Raji (cell line): ENCODE data around the gene KCNK18.

Experiments used
- POLR2A ChIP-seq: IDR thresholded peaks from 2 replicates; pipeline ENCODE4 v1.6.1; 2011; ENCODE audit warnings: low read depth, low read length, control low read depth; ENCODE audit not compliant: insufficient read depth

The KCNK18 gene

DNA sequence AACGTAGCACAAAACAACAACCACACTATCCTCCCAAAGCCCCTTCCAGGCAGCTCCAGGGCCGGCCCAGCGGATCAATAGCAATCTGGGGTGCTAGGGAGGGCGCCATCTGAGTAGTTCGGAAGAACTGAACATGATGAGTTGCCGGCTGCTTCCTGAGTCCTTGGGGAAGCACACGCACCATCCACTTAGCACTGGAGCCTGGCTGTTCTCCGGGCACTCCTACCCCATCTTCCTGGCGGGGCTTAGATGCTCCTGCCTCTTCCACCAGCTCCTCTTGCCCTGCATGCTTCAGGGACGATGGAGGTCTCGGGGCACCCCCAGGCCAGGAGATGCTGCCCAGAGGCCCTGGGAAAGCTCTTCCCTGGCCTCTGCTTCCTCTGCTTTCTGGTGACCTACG is at the start of gene KCNK18:
Gene KCNK18 (plus strand): TSS at position 301 of the 400 bp plus-strand sequence. CDS start 0 bp downstream, at position 301.
- TF ChIP-seq POLR2A: no peak

DNA sequence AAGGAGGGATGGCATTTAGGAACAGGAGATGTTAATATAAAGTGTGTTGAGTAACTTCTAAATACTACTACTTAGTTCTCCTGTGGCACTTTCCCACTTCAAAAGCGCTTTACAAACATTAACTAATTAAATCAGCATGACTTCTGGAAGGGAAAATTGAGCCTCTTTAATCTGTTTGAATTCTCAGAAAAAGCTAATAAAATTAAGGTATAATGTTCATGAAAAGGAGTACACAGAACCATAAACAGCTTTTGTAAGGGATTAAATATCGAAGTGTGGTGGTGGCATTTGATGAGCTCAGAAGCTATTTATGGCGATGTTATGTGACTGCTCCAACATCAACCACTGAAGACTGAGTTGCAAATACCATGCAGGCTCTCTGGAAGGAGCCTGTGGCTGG is 49.0 kb upstream of the KCNK18 start:
- no peak for TF ChIP-seq POLR2A

DNA sequence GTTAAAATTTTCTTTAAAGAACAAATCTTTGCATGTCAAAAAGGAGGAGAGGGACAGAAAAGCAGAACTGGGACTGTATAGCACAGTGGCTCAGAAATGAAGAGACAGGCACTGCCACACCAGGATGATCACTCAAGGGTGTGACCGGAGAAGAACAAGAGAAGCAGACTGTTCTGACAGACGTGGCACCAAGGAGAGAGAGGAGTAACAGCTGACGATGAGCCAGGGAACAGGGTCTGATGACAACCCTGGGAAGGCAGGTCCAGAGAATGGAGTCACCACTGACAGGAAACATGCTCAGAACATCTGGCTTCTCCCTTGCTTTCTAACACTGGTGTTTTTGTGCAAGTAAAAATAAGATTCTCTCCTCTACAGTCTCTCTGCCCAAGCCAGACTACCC is 44.6 kb upstream of the KCNK18 start:
- TF ChIP-seq POLR2A: no peak

DNA sequence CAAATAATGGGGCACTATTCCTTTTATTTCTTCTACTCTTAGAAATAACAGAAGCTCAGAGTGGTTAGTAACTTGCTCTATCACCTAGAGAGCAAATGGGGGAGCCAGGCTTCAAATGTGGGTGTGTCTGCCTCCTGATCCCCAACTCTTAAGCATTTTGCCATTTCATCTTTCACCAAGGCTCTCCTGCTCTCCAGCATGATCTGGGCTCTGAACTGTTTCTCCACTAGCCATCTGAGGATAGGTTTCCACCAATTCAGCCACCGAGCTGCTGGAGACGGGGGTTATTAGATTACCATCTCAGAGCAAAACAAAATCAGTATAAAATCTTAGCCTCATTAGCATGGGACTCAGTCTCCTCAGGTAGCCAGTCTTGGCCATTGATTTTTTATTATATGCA is 39.0 kb upstream of the KCNK18 start:
- no peak for TF ChIP-seq POLR2A

DNA sequence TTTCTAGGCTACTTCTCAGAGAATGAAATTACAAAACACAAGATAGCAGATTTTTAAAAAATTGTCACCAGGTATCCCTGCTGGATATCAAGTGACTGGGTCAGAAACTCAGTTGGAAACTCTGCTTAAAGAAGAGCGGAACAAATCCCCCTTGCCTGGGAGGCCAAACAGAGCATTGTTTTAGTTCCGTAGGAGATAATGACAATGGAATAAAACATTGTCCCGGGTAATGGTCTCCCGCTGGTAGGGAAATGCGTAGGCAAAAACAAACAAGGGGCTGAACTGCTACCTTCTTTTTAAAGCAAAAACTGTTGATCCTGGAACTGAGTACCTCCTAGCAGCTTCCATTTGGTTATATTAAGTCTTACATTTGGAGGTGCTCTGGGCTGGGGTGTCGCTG is 37.9 kb upstream of the KCNK18 start:
- TF ChIP-seq POLR2A: no peak

DNA sequence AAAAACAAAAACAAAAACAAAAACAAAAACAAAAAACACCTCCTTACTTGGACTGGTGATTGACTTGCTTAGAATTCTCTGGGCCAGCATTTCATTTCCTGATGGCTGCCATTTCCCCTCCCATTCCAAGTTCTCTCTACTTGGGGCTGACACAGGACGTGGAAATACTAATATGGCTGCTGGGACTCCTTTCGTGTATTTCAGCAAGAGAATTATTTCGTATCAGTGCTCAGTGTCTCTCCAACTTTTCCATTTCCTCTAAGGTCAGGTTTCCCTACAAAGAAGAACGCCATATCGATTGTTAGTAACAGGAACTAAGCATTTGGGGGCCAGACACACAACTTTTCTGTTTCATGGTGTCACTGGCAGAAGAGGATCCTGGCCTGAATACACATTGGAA is 36.7 kb upstream of the KCNK18 start:
- no peak for TF ChIP-seq POLR2A

DNA sequence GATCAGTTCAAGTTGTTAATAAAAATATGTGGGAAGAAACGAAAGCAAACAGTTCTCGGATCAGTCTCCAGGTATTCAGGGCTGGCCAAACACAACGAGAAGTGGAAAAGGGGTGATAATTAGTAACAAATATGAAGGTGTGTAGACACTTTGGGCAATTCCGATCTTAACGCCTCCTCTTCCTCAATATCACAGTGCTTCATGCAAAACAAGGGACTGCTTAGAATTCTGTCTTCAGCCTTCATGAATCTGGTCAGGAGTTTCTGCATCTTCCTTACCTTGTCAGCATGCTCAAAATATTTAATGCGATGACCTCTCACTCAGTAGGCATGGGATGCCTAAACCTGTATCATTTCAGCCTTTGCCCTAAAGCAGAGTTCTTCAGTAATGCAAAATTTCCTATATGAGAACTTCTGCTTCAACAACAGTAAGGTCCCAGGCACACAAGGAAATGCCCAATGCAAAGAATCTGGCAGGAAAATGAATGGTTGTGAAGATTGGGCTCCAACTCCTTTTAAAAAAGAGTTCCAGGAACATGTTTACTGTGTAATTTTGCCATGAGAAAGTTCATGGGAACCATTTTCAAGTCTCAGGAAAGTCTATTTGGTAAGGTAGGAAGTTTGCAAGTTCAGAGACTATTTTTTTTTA is 35.8 kb upstream of the KCNK18 start:
- no peak for TF ChIP-seq POLR2A

DNA sequence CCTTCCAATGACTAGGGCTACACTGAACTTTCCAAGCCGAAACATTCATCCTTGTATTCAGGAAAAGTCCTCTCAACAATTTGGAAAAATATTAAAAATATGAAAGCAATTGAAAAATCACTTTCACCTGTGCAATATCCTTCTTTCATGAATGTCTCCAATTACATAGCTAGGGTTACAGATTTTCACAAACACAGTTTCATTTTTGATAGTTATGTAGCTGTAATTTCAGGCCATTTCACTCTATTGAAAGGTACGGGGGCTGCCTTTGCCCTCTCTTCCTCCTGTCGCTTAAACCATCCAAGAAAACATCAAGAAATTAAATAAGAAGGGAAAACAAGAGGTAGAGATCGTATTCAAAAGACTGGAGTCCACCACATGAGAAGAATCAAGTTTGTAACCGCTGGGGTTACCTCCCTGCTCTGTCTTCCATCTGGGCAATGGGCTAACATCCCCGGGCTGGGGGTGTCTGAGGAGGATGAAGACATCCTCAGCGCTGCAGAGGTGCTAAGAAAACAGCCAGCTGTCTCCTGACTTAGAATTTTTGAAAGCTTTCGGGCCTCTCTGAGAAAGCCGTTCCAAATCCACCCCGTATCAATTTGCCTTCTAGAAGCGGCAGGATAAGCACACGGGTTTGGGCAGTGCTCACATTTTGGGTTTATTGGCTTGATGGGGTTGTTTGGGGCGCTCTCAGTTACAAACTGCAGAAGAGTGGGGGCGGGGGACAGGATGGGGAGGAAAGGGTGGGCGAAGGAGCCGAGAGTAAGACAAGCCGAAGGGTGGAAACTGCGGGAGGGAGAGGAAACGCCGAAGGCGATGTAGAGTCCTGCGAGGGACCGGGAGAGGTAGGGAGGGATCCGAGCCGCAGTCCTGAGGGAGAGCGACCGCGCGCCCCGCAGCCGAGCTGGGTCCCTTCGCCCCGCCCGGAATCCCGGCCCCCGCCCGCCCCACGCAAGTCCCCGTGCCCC is 34.9 kb upstream of the KCNK18 start:
- TF ChIP-seq POLR2A: no peak

DNA sequence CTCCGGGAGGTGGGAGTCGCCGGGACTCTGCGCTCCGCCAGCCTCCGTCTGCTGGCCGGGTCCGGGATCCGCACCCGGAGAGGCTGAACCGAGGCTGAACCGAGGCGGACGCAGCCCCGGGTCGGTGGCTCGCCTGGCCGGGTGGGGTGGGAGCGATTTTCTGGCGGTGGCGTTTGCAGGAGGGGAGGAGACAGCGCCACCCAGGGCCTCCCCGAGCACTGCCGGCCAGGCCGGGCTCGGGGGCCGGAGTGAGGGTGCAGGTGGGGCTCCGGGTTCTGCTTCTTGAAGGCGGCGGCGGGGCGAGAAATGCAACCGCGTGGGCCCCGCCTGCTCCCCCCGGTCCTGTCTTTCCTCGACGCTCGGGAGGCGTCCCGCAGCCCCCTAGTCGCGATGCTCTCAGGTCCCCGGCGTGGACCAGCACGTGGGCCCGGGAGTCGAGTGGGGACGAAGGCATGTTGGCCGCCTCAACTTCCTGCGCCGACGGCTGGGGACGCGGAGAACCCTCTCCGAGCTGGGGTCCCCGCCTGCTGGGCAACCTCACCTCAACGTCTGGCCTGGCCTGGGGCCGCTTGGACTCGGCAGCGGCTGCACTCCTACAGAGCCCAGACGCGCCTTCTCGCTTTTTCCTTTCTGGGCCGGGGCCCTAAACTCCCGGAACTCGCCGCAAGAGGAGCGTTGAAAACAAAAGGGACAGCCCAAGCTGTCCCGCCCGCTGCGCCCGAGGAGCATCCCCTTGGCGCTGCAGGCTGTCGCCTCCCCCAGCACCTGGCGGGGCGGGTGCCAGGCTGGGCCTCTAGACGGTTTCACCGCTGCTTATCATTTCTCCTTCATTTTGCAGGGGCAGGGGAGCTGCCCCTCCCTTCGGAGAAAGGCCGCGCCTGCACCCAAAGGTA is 34.0 kb upstream of the KCNK18 start:
- TF ChIP-seq POLR2A: no peak

DNA sequence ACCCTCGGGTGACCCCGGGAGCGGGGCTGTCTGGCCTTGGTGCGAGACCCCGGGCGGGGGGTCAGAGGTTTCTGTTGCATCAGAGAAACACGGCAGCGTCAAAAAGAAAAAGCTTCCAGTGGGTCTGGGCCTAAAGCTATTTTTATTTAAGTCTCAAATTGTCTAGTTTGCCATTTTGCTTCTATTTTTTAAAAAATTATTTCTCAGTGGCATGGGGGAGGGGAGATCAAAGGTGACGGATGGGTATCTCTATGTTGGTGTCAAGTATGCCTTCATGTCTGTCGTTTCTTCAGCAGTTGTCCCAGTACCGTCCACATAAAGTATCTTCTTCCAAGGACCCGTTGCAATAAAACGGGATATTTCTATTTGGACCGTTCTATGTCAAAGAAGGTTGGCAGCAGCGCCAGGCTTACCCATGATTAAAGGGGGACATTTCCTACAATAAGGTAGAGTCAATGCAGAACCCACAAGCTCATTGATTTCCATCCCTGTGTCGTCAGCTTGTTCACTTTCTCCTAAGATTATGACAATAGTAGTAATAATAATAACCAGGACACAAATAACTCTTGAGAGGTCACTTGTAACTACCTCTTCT is 33.2 kb upstream of the KCNK18 start:
- TF ChIP-seq POLR2A: no peak

DNA sequence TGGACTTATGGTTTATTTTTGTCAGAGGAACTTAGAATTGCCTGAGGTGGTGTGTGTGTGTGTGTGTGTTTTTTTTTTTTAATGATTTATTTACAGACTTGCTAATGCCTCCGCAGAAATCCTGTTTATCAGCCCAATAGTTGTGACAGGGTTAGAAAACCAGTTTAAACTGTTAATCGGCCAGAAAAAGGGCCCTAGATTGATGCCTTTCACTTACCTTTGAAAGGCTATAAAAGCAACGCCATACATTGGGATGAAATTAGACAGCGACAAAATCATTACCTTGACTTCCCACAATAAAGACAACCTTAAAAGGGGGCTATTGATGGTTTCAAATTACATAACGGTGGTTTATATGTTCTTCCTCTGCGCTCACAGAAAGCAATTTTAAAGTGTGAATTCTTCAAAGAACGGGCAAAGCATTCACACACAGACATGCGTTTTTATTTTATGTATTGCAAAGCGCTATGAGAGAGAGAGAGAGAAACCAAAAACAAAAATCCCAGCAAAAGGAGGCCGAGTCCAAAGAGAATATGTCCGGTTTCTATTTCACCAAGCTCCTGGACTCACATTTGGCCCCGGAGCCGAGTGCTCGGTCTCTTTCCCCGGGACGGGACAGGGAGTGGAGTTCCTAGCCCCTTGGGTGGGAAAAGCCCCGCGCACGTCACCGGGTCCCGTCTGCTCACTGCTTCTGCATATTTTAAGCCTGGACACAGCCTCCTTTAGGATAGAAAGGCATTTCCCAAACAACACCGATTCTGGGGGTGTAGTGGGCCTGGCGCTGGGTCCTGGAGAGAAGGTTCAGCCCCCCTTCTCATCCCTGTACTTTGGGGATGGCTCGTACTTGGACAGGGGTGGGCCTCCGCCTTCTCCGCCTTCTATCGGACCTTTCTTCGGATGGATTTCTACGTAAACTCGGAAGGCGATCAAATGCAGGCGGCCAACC is 32.4 kb upstream of the KCNK18 start:
- TF ChIP-seq POLR2A: no peak

DNA sequence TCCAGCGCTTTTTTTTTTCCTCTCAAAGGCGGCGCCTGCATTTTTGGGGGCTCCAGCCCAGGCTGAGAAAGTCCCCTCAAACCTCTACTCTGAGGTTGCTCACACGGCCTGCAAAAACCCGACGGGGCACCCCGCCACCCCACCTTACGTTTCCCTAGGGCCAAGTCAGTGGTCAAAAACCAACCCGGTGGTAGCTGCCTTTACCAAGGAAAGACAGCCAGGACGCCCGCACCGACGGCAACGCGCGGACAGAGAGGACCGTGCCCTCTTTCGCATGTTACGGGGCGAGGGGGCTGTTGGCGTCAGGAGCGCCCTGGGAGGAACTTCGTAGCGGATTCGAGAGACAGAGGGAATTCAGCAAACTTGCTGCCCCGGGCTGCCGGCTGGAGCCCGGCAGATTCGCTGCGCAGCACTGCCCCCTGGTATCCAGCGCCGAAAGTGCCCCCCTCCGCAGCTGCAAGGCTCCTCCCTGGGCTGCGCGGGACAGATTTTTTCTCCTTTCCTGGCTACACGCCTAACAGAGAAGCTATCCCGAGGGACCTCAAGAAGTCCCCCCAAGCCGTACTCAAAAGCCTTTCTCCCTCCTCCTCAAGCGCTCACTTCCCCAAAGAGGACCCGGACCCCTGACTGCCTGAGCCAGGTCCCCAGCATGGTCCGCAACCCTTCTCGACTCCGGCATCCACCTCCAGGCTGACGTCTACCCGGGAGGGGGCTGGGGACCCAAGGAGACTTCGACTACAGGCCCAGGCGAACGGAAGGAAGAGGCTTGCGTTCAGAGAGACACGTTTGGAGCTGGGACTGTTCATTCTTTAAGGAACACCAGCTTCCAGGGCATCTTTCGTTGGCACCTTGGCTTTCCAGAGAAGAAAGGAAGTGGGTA is 31.5 kb upstream of the KCNK18 start:
- TF ChIP-seq POLR2A: no peak

DNA sequence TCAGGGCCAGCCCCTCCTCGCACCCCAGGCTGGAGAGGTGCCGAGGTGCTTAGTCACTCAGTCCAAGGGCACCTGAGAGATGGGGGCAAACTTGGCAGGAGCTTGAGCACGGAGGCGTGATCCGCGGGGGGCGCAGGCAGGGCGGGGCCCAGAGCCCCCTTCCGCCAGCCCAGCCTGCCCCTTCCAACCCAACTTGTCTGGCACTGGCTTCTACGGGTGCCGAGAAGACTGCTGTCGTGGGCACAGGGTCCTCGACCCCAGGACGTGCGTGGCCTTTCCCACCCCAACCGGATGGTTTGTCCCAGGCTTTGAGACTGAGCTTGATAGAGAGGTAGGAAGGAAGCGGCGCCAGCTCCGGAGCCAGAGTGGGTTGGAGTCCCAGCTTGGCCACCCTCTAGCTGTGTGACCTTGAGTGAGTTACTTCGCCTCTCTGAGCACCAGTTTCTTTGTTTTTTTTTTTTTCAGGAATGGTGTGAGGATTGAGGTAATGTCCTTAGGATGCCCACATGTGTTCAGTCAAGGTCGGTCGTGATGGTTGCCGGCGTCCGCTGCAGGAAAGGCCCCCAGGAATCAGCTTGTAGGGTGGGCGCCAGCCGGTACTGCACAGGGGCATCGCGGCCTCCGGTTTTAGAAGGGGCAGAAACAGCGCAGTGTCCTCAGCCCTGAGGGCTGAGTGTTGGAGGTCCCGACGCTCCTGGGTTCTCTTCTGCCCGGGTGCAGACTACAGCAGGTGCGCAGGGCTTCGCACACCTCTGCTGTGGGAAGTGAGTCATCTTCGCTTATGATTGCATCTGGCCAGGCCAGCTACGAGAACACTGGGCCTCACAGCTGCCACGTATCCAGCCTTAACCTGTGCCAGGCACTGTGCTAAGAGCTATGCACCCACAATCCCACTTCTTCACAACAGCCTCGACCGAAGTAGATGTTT is 30.6 kb upstream of the KCNK18 start:
- no peak for TF ChIP-seq POLR2A
